HCT116 (cell line): ENCODE measurements around the gene CYB5RL.

ENCODE experiments used
- CTCF ChIP-seq, 3 experiments: fragments of 200-600 bp in 1 of 3; sonication (generic) in 1 of 3; IDR thresholded peaks in 2 of 3; conservative IDR thresholded peaks in 1 of 3; 2 replicates each; pipeline ENCODE4 v1.5.1; 2012 to 2017; ENCODE audit warnings: low read depth in 2 of 3, low read length in 2 of 3, antibody characterized with exemption in 1 of 3, borderline replicate concordance in 1 of 3, control low read depth in 1 of 3, mild to moderate bottlenecking in 1 of 3, mixed read lengths in 1 of 3, mixed run types in 1 of 3, moderate library complexity in 1 of 3; ENCODE audit not compliant: insufficient read depth in 1 of 3
- EZH2phosphoT487 ChIP-seq: fragments of 200-600 bp; IDR thresholded peaks from 2 replicates; pipeline ENCODE4 v1.6.1; 2018; ENCODE audit warnings: antibody characterized with exemption, borderline replicate concordance

GRCh38 chr1:54239035-54239383 is 39.2 kb upstream of the CYB5RL start:
- TF ChIP-seq CTCF (IDR thresholded peaks at IDR 0.05 in 2 of 3, conservative IDR thresholded peaks at IDR 0.05 in 1 of 3; ENCODE audit: borderline replicate concordance in 1 of 3, insufficient read depth in 1 of 3, low read depth in 2 of 3, low read length in 2 of 3), result no peak
- TF ChIP-seq EZH2phosphoT487, result no peak
